Neural progenitor cell (in vitro differentiated cells): ENCODE measurements around the gene OR2A25. TPM values are rescaled to one million over a fixed set of nuclear protein-coding genes. Genes with fewer than 3 reads are reported as not detected.

Source experiments
- DNase-seq: peaks from one replicate; pipeline ENCODE4 v3.0.0-alpha.2; 2016; ENCODE audit warnings: low spot score
- H2AFZ ChIP-seq: fragments of 200-600 bp; sonication (generic); replicated peaks from 2 replicates; pipeline ENCODE4 v1.6.1; 2016; ENCODE audit warnings: antibody characterized with exemption
- H3F3A ChIP-seq: fragments of 200-600 bp; sonication (generic); 2 replicates; pipeline ENCODE4 v1.6.1; 2016; ENCODE audit warnings: antibody characterized with exemption, low read depth
- H3K27ac ChIP-seq: fragments of 200-600 bp; sonication (generic); 2 replicates; pipeline ENCODE4 v1.5.1; 2016; ENCODE audit warnings: mild to moderate bottlenecking
- H3K27me3 ChIP-seq: fragments of 200-600 bp; sonication (generic); 2 replicates; pipeline ENCODE4 v1.6.1; 2016; ENCODE audit warnings: mild to moderate bottlenecking, moderate library complexity
- H3K36me3 ChIP-seq: fragments of 200-600 bp; sonication (generic); 2 replicates; pipeline ENCODE4 v1.5.1; 2016
- H3K4me1 ChIP-seq: fragments of 200-600 bp; sonication (generic); 2 replicates; pipeline ENCODE4 v1.6.1; 2016; ENCODE audit warnings: mixed run types
- H3K4me2 ChIP-seq: fragments of 200-600 bp; sonication (generic); 2 replicates; pipeline ENCODE4 v1.6.1; 2016
- H3K4me3 ChIP-seq: fragments of 200-600 bp; sonication (generic); 2 replicates; pipeline ENCODE4 v1.5.1; 2016
- H3K79me2 ChIP-seq: fragments of 200-600 bp; sonication (generic); 2 replicates; pipeline ENCODE4 v1.6.1; 2016; ENCODE audit warnings: low read depth
- H3K9ac ChIP-seq: fragments of 200-600 bp; sonication (generic); 2 replicates; pipeline ENCODE4 v1.6.1; 2016
- H3K9me3 ChIP-seq: fragments of 200-600 bp; sonication (generic); 2 replicates; pipeline ENCODE4 v1.5.1; 2016; ENCODE audit warnings: low read depth
- H4K20me1 ChIP-seq: fragments of 200-600 bp; sonication (generic); 2 replicates; pipeline ENCODE4 v1.6.1; 2016; ENCODE audit warnings: low read depth
- H3K27ac Mint-ChIP-seq: 3 replicates; pipeline ENCODE4 v1.8.0; 2021; ENCODE audit warnings: mixed read lengths
- H3K27me3 Mint-ChIP-seq: 2 replicates; pipeline ENCODE4 v1.8.0; 2022; ENCODE audit warnings: low read depth, mild to moderate bottlenecking, inconsistent platforms, moderate library complexity, mixed read lengths; ENCODE audit not compliant: insufficient read depth
- H3K36me3 Mint-ChIP-seq: 3 replicates; pipeline ENCODE4 v1.8.0; 2021; ENCODE audit warnings: mixed read lengths
- H3K4me1 Mint-ChIP-seq: 3 replicates; pipeline ENCODE4 v1.8.0; 2021; ENCODE audit warnings: mixed read lengths
- H3K4me3 Mint-ChIP-seq: 3 replicates; pipeline ENCODE4 v1.8.0; 2021; ENCODE audit warnings: mild to moderate bottlenecking, moderate library complexity, mixed read lengths
- H3K9me3 Mint-ChIP-seq: 3 replicates; pipeline ENCODE4 v1.8.0; 2020; ENCODE audit warnings: mixed read lengths
- CTCF ChIP-seq: fragments of 200-600 bp; sonication (generic); IDR thresholded peaks from 2 replicates; pipeline ENCODE4 v1.5.1; 2017; ENCODE audit warnings: antibody characterized with exemption, mild to moderate bottlenecking
- EZH2 ChIP-seq: fragments of 200-600 bp; sonication (generic); IDR thresholded peaks from 2 replicates; pipeline ENCODE4 v1.6.1; 2017; ENCODE audit warnings: antibody characterized with exemption, mild to moderate bottlenecking, moderate library complexity
- EZH2phosphoT487 ChIP-seq: fragments of 200-600 bp; sonication (generic); IDR thresholded peaks from 2 replicates; pipeline ENCODE4 v1.6.1; 2017; ENCODE audit warnings: antibody characterized with exemption
- total RNA-seq: library from RNA; depleted of rRNA; stranded (reverse); fragments of >200 nt; gene quantifications from 2 replicates; pipeline ENCODE4 v1.2.3, GENCODE V29; 2015; ENCODE audit warnings: low replicate concordance

OR2A25 gene
- total RNA-seq, 1 donor from 2014 or later = not detected

GRCh38 chr7:144032516-144032915, 37.1 kb upstream of the OR2A25 start:
- Histone ChIP-seq H4K20me1 (no peaks in the 10 kb centered on the region), H3K4me2 (no peak overlapping the region), H2AFZ (no peak overlapping the region), H3K27me3 (no peaks in the 10 kb centered on the region), H3K27ac (no peak overlapping the region), H3F3A (no peaks in the 10 kb centered on the region), H3K9ac (no peak overlapping the region), H3K4me3 (no peak overlapping the region), H3K36me3 (no peaks in the 10 kb centered on the region), H3K9me3 (no peaks in the 10 kb centered on the region), H3K4me1 (no peaks in the 10 kb centered on the region), H3K79me2 (no peaks in the 10 kb centered on the region)
- Mint-ChIP-seq H3K27ac (no peak overlapping the region), H3K27me3 (no peaks in the 10 kb centered on the region), H3K4me1 (peaks cover 2% of the 10 kb centered on the region), H3K36me3 (no peaks in the 10 kb centered on the region), H3K4me3 (no peak overlapping the region), H3K9me3 (no peaks in the 10 kb centered on the region)
- DNase-seq = no peak
- TF ChIP-seq EZH2 (no peak), CTCF (no peak), EZH2phosphoT487 (no peak)

GRCh38 chr7:144032985-144033709, 36.5 kb upstream of the OR2A25 start:
- peaks cover 7% of the 10 kb centered on the region for H3K4me1 Mint-ChIP-seq
- Histone ChIP-seq H3K4me1 (no peaks in the 10 kb centered on the region), H3K9me3 (no peaks in the 10 kb centered on the region), H3K27me3 (no peaks in the 10 kb centered on the region), H4K20me1 (no peaks in the 10 kb centered on the region), H3K9ac (no peak overlapping the region), H2AFZ (no peak overlapping the region), H3K36me3 (no peaks in the 10 kb centered on the region), H3K4me2 (no peak overlapping the region), H3K27ac (no peak overlapping the region), H3K79me2 (no peaks in the 10 kb centered on the region), H3F3A (no peaks in the 10 kb centered on the region), H3K4me3 (no peak overlapping the region)
- H3K36me3 Mint-ChIP-seq = no peaks in the 10 kb centered on the region
- no peak for TF ChIP-seq EZH2phosphoT487
- TF ChIP-seq CTCF = no peak
- no peak for TF ChIP-seq EZH2
- H3K9me3 Mint-ChIP-seq = no peaks in the 10 kb centered on the region
- DNase-seq = no peak
- H3K4me3 Mint-ChIP-seq = no peak overlapping the region
- H3K27me3 Mint-ChIP-seq = no peaks in the 10 kb centered on the region
- H3K27ac Mint-ChIP-seq = no peak overlapping the region

GRCh38 chr7:144035385-144035784, 34.2 kb upstream of the OR2A25 start:
- Histone ChIP-seq H3K4me3 (no peak overlapping the region), H2AFZ (no peak overlapping the region), H3K27me3 (no peaks in the 10 kb centered on the region), H3K36me3 (no peaks in the 10 kb centered on the region), H3K9me3 (no peaks in the 10 kb centered on the region), H3K9ac (no peak overlapping the region), H3K27ac (no peak overlapping the region), H3K79me2 (no peaks in the 10 kb centered on the region), H3K4me1 (no peaks in the 10 kb centered on the region), H3F3A (no peaks in the 10 kb centered on the region), H3K4me2 (no peak overlapping the region), H4K20me1 (no peaks in the 10 kb centered on the region)
- no peak overlapping the region for H3K4me3 Mint-ChIP-seq
- H3K4me1 Mint-ChIP-seq = peaks cover 7% of the 10 kb centered on the region
- no peaks in the 10 kb centered on the region for H3K9me3 Mint-ChIP-seq
- no peak overlapping the region for H3K27ac Mint-ChIP-seq
- TF ChIP-seq CTCF (no peak), EZH2phosphoT487 (no peak), EZH2 (no peak)
- no peaks in the 10 kb centered on the region for H3K36me3 Mint-ChIP-seq
- peaks cover 4% of the 10 kb centered on the region for H3K27me3 Mint-ChIP-seq
- DNase-seq = no peak
